NCI-H1436 (cell line): ENCODE data around the gene PLEKHM3.
A peak's percentile ranks its signal among the peaks of the same experiment; 100 is the strongest.

Experiments
- DNase-seq: peaks from one replicate; lab custom pipeline; 2025; lab: John Stamatoyannopoulos, UW

Gene PLEKHM3

DNA sequence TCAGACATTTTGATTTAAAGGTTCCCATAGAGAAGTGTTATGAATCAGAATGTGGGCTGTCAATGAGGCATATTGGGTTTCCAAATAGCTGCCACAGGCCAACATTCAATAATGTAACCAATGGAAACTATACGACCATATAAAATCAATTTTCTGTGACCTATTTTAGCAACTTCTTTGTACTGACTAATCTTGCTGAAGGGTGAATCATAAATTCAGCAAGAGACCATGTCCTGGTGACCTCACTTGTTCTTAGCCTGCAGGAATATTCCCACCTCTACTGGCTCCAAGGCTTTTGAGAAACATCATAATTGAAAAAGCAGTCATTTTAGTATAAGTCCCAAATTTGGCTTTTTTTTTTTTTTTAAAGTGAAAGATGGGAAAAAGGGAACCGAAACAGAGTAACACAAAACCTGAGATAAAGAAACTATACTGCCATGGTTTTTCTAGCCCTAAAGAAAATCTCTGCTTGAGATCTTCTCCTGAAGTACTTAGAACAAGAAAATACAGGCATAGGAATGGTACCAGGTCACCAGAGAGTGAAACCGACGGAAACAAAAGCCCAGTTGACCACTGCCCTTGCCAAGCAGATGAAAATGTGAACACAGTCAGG, 32.1 kb downstream of the PLEKHM3 start:
- DNase-seq, result no peak

DNA sequence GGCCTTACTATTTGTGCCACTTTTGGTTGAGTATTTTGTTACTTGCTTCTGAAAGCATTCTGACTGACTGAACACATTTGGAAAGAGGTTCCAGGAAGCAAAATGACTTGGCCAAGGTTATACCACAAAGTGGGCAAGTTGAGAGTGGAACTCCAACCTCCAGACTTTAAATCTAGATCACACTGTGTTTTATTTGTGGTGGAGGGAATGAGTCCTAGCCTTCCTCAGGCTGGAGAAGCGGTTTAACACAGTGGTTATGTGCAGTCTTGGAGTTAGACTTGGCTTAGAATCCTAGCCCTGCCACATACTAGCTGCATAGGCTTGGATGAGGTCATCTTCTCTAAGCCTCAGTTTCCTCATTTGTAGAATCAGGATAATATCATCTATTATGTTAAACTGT, 33.4 kb downstream of the PLEKHM3 start:
- no peak for DNase-seq

DNA sequence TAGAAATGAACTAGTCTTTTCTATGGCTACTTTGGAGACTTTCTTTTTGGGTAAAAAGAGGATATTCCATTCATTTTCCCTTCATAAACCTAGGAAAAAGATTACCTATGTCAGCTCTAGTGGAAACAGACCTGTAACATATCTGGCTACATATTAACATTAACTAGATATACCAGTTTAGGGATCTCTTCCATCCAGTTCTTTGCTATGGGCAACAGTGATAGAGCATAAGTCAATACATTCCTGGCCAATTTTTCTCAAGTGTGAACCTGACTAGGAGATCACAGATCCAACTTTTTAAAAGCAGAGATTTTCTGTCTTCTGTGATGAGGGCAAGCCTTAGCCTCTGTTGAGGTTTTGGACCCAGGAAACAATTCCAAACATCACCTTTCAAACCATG, 34.5 kb downstream of the PLEKHM3 start:
- DNase-seq, result no peak

GRCh38 chr2:207988975-207989374, 36.4 kb downstream of the PLEKHM3 start:
- no peak for DNase-seq

DNA sequence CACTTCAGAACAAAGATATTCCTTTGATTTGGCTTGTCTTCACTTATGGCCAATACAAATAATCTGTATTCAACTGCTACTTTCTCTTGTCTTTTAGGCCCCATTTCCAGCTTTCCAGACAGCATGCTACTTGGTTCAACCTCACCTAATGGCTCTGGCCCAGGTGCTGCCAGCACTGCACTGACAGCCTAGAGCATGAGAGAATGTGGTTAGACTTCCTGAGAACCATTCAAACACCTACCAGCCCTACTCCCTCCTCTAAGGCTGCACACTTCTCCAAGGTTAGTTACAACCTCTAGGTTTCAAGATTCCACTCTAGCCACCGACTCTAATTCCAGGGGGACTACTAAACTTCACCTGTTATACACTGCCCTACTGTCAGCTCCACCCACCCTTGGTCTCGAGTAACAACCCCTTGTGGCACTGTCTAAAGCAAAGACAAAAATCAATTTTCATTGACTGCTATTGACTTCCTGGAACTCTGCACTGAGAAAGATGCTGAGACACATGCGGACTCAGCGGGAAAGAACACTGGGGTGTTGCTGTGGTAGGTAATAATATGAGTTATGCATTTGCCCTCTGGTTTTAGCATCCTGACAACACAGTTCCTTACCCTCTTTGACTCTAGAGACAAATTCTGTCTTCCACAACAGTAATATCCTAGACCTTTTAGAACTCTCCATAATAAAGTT, 38.2 kb downstream of the PLEKHM3 start:
- DNase-seq, result no peak

DNA sequence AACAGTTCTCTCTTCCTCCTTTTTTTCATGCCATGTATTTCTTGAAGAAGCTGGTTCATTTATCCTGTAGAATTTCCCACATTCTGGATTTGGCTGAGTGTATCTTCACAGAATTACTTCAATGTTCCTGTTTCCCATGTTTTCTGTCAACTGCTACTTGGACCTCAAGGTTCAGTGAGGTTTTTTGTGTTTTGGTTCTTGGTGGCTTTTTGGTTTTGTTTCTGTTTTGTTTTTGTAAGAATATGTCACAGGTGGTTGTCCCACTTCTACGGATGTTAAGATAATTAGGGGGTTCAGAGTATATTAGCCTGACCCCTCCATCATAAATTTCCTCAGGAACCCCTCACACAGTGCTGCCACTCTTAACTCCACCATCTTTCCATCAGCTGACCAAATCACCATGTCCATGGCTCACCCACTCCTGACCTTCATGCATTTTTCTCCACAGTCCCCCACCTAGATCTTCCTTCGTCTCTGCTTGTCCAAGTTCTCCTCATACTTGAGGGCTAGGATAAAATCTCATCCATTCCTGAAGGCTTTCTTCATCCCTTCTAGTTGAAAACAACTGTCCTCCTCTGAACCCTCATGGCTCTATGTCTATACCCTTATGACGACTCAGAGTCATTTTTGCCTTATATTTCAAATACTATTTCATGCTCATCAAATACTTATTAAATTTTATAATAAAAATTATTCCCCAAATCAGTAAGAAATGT, 40.4 kb downstream of the PLEKHM3 start:
- DNase-seq, result no peak

- DNase-seq, result no peak
Observed at GRCh38 chr2:207983641-207984042, 41.7 kb downstream of the PLEKHM3 start.

GRCh38 chr2:207978177-207978948, 47.0 kb downstream of the PLEKHM3 start:
- DNase-seq, result no peak

DNA sequence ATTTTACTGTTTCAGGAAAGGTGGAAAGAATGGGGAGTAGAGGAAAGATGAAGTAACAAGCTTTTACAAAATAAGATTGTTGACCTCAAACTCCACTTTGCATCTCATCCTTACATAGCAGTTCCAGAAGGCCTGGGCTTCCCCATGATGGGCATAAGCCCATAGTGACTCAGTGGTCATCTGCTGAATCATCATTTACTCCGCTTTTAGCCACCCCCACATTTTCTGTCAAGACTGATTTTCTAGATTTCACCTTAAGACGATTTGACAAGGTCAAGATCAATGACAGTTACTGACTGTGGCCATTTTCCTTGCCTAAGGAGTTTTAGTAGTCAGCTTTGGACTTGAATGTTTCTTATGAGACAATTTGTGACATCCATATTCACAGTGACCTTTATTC, 49.4 kb downstream of the PLEKHM3 start:
- no peak for DNase-seq

GRCh38 chr2:207974216-207974605, 51.1 kb downstream of the PLEKHM3 start:
- no peak for DNase-seq

GRCh38 chr2:207970826-207971180, 54.5 kb downstream of the PLEKHM3 start:
- no peak for DNase-seq

DNA sequence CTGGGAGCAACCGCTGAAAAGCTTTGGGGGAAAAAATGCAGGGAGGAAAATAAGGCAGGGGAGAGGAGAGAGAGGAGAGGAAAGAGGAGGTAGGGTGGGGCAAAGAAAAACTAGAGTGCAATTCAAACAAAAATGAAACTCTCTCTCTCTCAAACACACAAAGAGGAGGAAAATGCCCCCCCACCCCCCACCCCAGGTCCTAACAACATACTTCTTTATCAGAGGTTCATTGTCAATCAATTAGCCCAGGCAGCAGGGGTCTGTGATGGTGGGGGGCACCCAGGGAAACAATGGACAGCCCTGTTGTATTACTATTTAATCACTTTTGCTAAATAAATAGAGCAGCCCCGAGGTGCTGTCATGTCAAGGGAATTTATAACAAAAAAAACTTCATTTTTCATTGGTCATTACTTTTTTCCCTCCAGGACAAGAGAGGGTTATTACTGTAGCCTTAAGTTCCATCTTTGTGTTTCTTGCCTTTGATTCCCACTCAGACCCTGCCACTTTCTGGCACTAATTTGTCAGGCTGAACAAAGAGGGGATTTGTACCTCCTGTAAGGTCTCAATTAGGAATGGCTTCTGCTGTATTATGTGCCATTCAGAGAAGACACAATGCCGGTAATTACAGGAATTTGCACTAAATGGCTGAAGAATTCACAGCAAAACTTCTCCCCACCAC, 55.0 kb downstream of the PLEKHM3 start:
- DNase-seq, result peak; percentile 45

GRCh38 chr2:207969249-207969648, 56.1 kb downstream of the PLEKHM3 start:
- no peak for DNase-seq

- peak; percentile 35 for DNase-seq
Observed at GRCh38 chr2:207967121-207967520, 58.2 kb downstream of the PLEKHM3 start.

DNA sequence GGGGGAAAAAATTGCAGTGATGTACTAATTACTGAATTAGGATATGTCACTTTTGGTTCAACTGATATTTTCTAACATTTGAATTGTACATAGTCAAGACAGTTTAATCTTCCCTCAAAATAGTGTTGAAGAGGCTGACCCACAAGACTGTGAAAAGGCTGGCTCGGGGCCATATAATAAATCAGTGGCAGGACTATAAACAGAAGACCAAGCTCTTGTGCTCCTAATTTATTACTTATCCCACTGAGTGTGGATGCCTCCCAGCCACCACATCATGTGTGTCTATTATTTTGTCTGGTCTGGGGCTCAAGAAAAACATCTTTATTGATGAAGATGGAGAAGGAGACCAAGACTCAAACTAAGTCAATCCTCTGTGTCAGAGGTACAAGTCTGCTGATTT, 64.4 kb downstream of the PLEKHM3 start:
- DNase-seq, result no peak

DNA sequence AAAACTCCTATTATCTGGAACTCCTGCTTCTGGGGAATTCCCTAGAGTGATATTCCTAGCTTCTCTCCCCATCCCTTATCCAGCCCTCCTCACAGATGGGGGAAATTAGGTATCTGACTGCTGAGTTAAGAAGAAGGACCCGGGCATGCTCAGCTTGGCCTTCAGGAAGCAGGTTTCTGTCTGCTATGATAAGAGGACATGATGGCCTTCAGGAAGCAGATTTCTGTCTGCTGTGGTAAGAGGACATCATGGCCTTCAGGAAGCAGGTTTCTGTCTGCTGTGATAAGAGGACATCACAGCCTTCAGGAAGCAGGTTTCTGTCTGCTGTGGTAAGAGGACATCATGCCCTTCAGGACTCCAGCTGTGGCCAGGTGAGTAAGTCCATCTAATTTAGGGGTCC, 65.2 kb downstream of the PLEKHM3 start:
- no peak for DNase-seq

DNA sequence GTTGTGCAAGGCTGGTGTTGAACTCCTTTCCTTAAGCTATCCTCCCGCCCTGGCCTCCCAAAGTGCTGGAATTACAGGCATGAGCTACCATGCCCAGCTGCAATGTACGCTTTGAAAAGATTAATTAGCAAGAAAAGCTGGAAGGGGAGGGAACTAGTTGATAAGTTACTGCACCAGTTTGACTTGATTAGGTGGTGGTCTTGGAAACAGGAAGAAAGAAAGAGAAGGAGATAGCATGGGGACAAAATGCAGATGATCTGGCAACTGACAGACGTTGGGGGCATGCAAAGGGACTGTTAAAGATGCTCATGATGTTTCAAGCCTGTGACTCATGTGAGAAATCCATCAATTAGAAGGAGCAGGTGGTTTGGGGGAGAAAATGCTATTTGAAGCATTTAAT, 68.6 kb downstream of the PLEKHM3 start:
- DNase-seq, result no peak

DNA sequence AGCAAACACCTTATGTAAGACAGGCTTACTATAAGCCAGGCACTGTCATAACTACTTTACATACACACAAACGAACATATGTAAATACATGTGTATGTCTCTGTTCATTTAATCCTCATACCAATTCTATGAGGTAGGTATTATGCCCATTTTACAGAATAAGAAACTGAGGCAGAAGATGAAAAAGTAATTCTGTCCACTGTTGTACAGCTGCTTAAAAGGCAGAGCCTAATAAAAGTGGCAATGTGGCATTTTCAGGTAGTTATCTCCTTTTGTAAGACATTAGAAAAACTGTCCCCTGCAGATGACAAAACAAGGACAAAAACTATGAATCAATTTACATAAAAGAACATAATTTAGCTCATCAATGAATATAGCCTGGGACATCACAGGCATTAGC, 69.9 kb downstream of the PLEKHM3 start:
- DNase-seq, result no peak

DNA sequence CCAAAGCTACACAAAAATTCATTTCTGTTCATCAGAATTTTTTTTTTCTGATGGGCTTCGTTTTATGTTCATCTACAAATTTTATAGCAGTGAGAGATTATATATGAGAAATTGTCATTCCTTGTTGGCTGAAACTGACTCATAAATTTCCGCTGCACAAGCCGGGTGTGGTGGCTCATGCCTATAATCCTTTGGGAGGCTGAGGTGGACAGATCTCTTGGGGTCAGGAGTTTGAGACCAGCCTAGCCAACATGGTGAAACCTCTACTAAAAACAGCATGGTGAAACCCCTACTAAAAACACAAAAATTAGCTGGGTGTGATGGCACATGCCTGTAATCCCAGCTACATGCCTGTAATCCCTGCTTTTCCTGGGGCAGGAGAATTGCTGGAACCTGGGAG, 72.0 kb downstream of the PLEKHM3 start:
- no peak for DNase-seq

GRCh38 chr2:207952564-207953345, 72.6 kb downstream of the PLEKHM3 start:
- DNase-seq, result no peak

GRCh38 chr2:207951734-207952470, 73.4 kb downstream of the PLEKHM3 start:
- no peak for DNase-seq
